Hepatocyte (in vitro differentiated cells): ENCODE data around the gene SLC5A4.

Experiments used
- CTCF ChIP-seq: fragments of 200-600 bp; sonication (generic); IDR thresholded peaks from 2 replicates; pipeline ENCODE4 v1.5.1; 2016; ENCODE audit warnings: antibody characterized with exemption, mild to moderate bottlenecking; ENCODE audit not compliant: poor library complexity
- EZH2 ChIP-seq: fragments of 200-600 bp; sonication (generic); IDR thresholded peaks from 2 replicates; pipeline ENCODE4 v1.6.1; 2016; ENCODE audit warnings: antibody characterized with exemption, mild to moderate bottlenecking, borderline replicate concordance

- no peak for TF ChIP-seq CTCF
- TF ChIP-seq EZH2: no peak
Measured at GRCh38 chr22:32232191-32232830, 22.8 kb downstream of the SLC5A4 start.
